Endothelial cell of umbilical vein (primary cell): ENCODE results near the gene PIAS2. TPM values are rescaled to one million over a fixed set of nuclear protein-coding genes. Genes with fewer than 3 reads are reported as not detected.
A peak's percentile ranks its signal among the peaks of the same experiment; 100 is the strongest.

Experiments
- BruUV-seq: library from RNA; stranded (reverse); fragments of 400-500 nt; replicated peaks from 2 replicates; lab custom pipeline; 2021; lab: Mats Ljungman, UMichigan
- CTCF ChIA-PET: fragments of 300-600, 350-600 bp; sonication (Branson Sonifier 250); formaldehyde crosslinking; loops from one replicate; lab custom pipeline; 2021; ENCODE audit warnings: antibody characterized with exemption, inconsistent platforms; lab: Charles Lee
- POLR2A ChIA-PET: fragments of 300-600, 350-600 bp; sonication (Branson Sonifier 250); formaldehyde crosslinking; loops from one replicate; lab custom pipeline; 2021; ENCODE audit warnings: antibody characterized with exemption, inconsistent platforms; lab: Charles Lee
- DNase-seq: peaks from one replicate; pipeline ENCODE4 v3.0.0-alpha.2; 2011; ENCODE audit warnings: low read depth, low spot score
- FAIRE-seq: peaks from 2 replicates; lab custom pipeline; 2011; peaks lifted over from hg19 to GRCh38; lab: Jason Lieb, UNC
- H2AFZ ChIP-seq: 2 replicates; pipeline ENCODE4 v1.6.0; 2012; ENCODE audit warnings: low read depth, low read length, control low read depth, inconsistent platforms
- H3K27ac ChIP-seq: 2 replicates; pipeline ENCODE4 v1.5.1; 2011; ENCODE audit warnings: low read depth, mild to moderate bottlenecking, control low read depth, low read length, moderate library complexity; ENCODE audit not compliant: insufficient read depth
- H3K27me3 ChIP-seq, 2 experiments: 2 replicates each; pipeline versions ENCODE4 v1.6.0 to v1.6.1; 2011; ENCODE audit warnings: low read length in 2 of 2, mixed read lengths in 1 of 2; ENCODE audit not compliant: control insufficient read depth in 2 of 2, insufficient read depth in 2 of 2
- H3K36me3 ChIP-seq, 2 experiments: 2 replicates in 1 of 2; 3 replicates in 1 of 2; pipeline ENCODE4 v1.5.1; 2011; ENCODE audit warnings: low read length in 2 of 2, mild to moderate bottlenecking in 1 of 2, moderate library complexity in 1 of 2; ENCODE audit not compliant: control insufficient read depth in 2 of 2, insufficient read depth in 2 of 2; ENCODE audit errors: extremely low read depth in 1 of 2
- H3K4me1 ChIP-seq: 3 replicates; pipeline ENCODE4 v1.5.1; 2011; ENCODE audit warnings: mild to moderate bottlenecking, low read length; ENCODE audit not compliant: control insufficient read depth, insufficient read depth; ENCODE audit errors: extremely low read depth
- H3K4me2 ChIP-seq: 2 replicates; pipeline ENCODE4 v1.6.1; 2011; ENCODE audit warnings: low read length, control low read depth, mixed read lengths; ENCODE audit not compliant: insufficient read depth
- H3K4me3 ChIP-seq, 3 experiments: fragments of 200-600 bp in 1 of 3; sonication (generic), shearing (Covaris generic) in 1 of 3; replicated peaks in 1 of 3; 2 replicates each; pipeline ENCODE4 v1.5.1; 2011 to 2016; ENCODE audit warnings: control low read depth in 3 of 3, low read length in 3 of 3, mild to moderate bottlenecking in 2 of 3, inconsistent platforms in 1 of 3, low read depth in 1 of 3, moderate library complexity in 1 of 3; ENCODE audit not compliant: insufficient read depth in 1 of 3
- H3K79me2 ChIP-seq: 2 replicates; pipeline ENCODE4 v1.6.0; 2012; ENCODE audit warnings: low read length, inconsistent platforms; ENCODE audit not compliant: control insufficient read depth, insufficient read depth
- H3K9ac ChIP-seq: replicated peaks from 2 replicates; pipeline ENCODE3; 2011; ENCODE audit warnings: low read length, control low read depth; ENCODE audit not compliant: insufficient read depth; ENCODE audit errors: extremely low read depth
- H3K9me1 ChIP-seq: replicated peaks from 3 replicates; pipeline ENCODE4 v1.6.0; 2011; ENCODE audit warnings: mild to moderate bottlenecking, low read length; ENCODE audit not compliant: control insufficient read depth, insufficient read depth; ENCODE audit errors: extremely low read depth
- H3K9me3 ChIP-seq: replicated peaks from 2 replicates; pipeline ENCODE4 v1.5.1; 2012; ENCODE audit warnings: low read length, inconsistent platforms; ENCODE audit not compliant: control insufficient read depth, insufficient read depth
- H4K20me1 ChIP-seq: replicated peaks from 2 replicates; pipeline ENCODE3; 2011; ENCODE audit warnings: mild to moderate bottlenecking, low read length; ENCODE audit not compliant: control insufficient read depth, insufficient read depth; ENCODE audit errors: extremely low read depth
- CTCF ChIP-seq, 2 donors: IDR thresholded peaks; 1 replicate in 1 of 2; 2 replicates in 1 of 2; pipeline ENCODE4 v1.5.1; 2011; ENCODE audit warnings: low read length in 2 of 2, mild to moderate bottlenecking in 2 of 2, moderate library complexity in 2 of 2, control low read depth in 1 of 2, inconsistent platforms in 1 of 2, low read depth in 1 of 2; ENCODE audit not compliant: insufficient read depth in 1 of 2; ENCODE audit errors: extremely low read depth in 1 of 2
- FOS ChIP-seq: IDR thresholded peaks from 2 replicates; pipeline ENCODE4 v1.6.1; 2011; ENCODE audit warnings: mild to moderate bottlenecking, low read length, moderate library complexity, borderline replicate concordance; ENCODE audit not compliant: insufficient read depth
- GATA2 ChIP-seq: IDR thresholded peaks from 2 replicates; pipeline ENCODE4 v1.7.0; 2011; ENCODE audit warnings: low read depth, mild to moderate bottlenecking, moderate library complexity, mixed read lengths, low read length; ENCODE audit not compliant: insufficient read length, insufficient read depth
- JUN ChIP-seq: IDR thresholded peaks from 2 replicates; pipeline ENCODE4 v1.6.1; 2011; ENCODE audit warnings: borderline replicate concordance, low read depth; ENCODE audit not compliant: insufficient read length, insufficient read depth
- MAX ChIP-seq: IDR thresholded peaks from 2 replicates; pipeline ENCODE4 v1.6.1; 2011; ENCODE audit not compliant: insufficient read depth, insufficient read length
- MYC ChIP-seq: IDR thresholded peaks from one replicate; pipeline ENCODE4 v1.6.1; 2011; ENCODE audit warnings: mild to moderate bottlenecking, low read depth, low read length
- dilution Hi-C: fragments of 300-500 bp; cut with MboI; formaldehyde crosslinking; loops from one replicate; pipeline ENCODE4 v1.15.0; 2019; ENCODE audit warnings: low sequenced_read_pairs; ENCODE audit not compliant: extremely low pct_ligation_motif_present
- intact Hi-C: fragments of 100-400 bp; cut with micrococcal nuclease; formaldehyde crosslinking; loops from one replicate; pipeline ENCODE4 v1.10.0; 2022
- polyA plus RNA-seq, 4 experiments: library from polyadenylated mRNA; depleted of rRNA in 3 of 4; stranded (reverse) in 3 of 4; unstranded in 1 of 4; fragments of >200 nt; gene quantifications; 2 replicates each; pipeline versions ENCODE4 v1.2.1 to v1.2.3, GENCODE V29; 2011 to 2012; ENCODE audit warnings: missing spikeins in 1 of 4
- total RNA-seq: library from RNA; stranded (reverse); gene quantifications from 2 replicates; pipeline ENCODE4 v1.2.3, GENCODE V29; 2021

PIAS2 gene
- total and polyA plus RNA-seq, 2 donors (not counting 3 experiments of a cell fraction or from before 2014, with no cell fraction given) = 7.0 to 34.3 TPM

- H3K9me1 ChIP-seq = no peaks in the 10 kb centered on the region
- FAIRE-seq = no peak
- no peak overlapping the region for H3K9ac ChIP-seq
- DNase-seq = peak; percentile 24
- H3K27ac ChIP-seq = no peak overlapping the region
- no peaks in the 10 kb centered on the region for H3K79me2 ChIP-seq
- H3K9me3 ChIP-seq = no peaks in the 10 kb centered on the region
- H3K27me3 ChIP-seq = peaks cover 0 to 2% of the 10 kb centered on the region in 2 experiments
- TF ChIP-seq MAX (no peak), FOS (no peak), MYC (no peak), GATA2 (no peak), JUN (no peak), CTCF (IDR thresholded peaks at IDR 0.05; ENCODE audit: extremely low read depth in 1 of 2, insufficient read depth in 1 of 2, low read depth in 1 of 2, low read length in 2 of 2) (peak; percentile 38 to 39)
- intact Hi-C loops (no loop called here), dilution Hi-C loops (no loop called here)
- no peaks in the 10 kb centered on the region for H3K4me1 ChIP-seq
- H3K4me3 ChIP-seq = no peak overlapping the region
- H4K20me1 ChIP-seq = no peaks in the 10 kb centered on the region
- no peaks in the 10 kb centered on the region for H3K36me3 ChIP-seq
- no peak overlapping the region for H2AFZ ChIP-seq
- H3K4me2 ChIP-seq = no peak overlapping the region
- ChIA-PET CTCF (interaction anchor here (0.8 to 2.8 kb wide), 9 partner anchors 10 to 799 kb away, joined by 3 to 17 read pairs (median 4); partner anchors contain the start of genes KATNAL2 and PIAS2), POLR2A (no interaction called here)
- no TSS peak for BruUV-seq
Observed at GRCh38 chr18:46950064-46950656, 32.9 kb upstream of the PIAS2 start.
